ENCODE measurements around the gene HPD. TPM values are rescaled to one million over a fixed set of nuclear protein-coding genes. Genes with fewer than 3 reads are reported as not detected.

Gene HPD
- total and polyA plus RNA-seq, 10 donors: 0.57 to 2.8 (median 1.0) TPM; not detected in 1

GRCh38 chr12:121817648-121818043, 41.0 kb downstream of the HPD start:
- H3K27me3 ChIP-seq (replicated peaks in 1 of 7): no peaks in the 10 kb centered on the region
- peaks cover 10 to 39% (median 15%) of the 10 kb centered on the region in 6 donors for H3K4me1 ChIP-seq
- TF ChIP-seq POLR2A (IDR thresholded peaks at IDR 0.05): no peak
- TF ChIP-seq CTCF (IDR thresholded peaks at IDR 0.05 in 8 of 11, conservative IDR thresholded peaks at IDR 0.05 in 3 of 11): no peak
- TF ChIP-seq POLR2AphosphoS5 (IDR thresholded peaks at IDR 0.05): peak in 1 of 3 donors; percentile 48
- no peak for DNase-seq
- 94 to 97% (median 96%) methylated on average over 18 of the region's 18 CpGs for WGBS, 5 donors
- H3K36me3 ChIP-seq: peaks cover 15 to 100% (median 88%) of the 10 kb centered on the region in 6 donors
- H3K4me3 ChIP-seq: no peak overlapping the region
- intact Hi-C loops (cut with DNase I; ENCODE audit: low total_unique reads): no loop called here
- H3K27ac ChIP-seq: no peak overlapping the region
- no peaks in the 10 kb centered on the region for H3K9me3 ChIP-seq

GRCh38 chr12:121816925-121817647, 41.6 kb downstream of the HPD start:
- Histone ChIP-seq H3K27me3 (replicated peaks in 1 of 7) (no peaks in the 10 kb centered on the region), H3K36me3 (peaks cover 15 to 98% (median 82%) of the 10 kb centered on the region in 6 donors), H3K4me3 (no peak overlapping the region), H3K4me1 (peaks cover 16 to 44% (median 20%) of the 10 kb centered on the region in 6 donors), H3K9me3 (no peaks in the 10 kb centered on the region), H3K27ac (no peak overlapping the region)
- intact Hi-C loops (cut with DNase I; ENCODE audit: low total_unique reads): no loop called here
- no peak for DNase-seq
- WGBS, 5 donors: 92 to 96% (median 94%) methylated on average over 43 to 47 of the region's 47 CpGs
- TF ChIP-seq POLR2A (IDR thresholded peaks at IDR 0.05) (no peak), POLR2AphosphoS5 (IDR thresholded peaks at IDR 0.05) (peak in 2 of 3 donors; percentile 13 to 64)

- Histone ChIP-seq H3K27ac (no peak overlapping the region), H3K9me3 (no peaks in the 10 kb centered on the region), H3K36me3 (peaks cover 14 to 95% (median 72%) of the 10 kb centered on the region in 6 donors), H3K4me1 (peaks cover 32 to 62% (median 39%) of the 10 kb centered on the region in 6 donors), H3K4me3 (no peak overlapping the region), H3K27me3 (replicated peaks in 1 of 7) (no peaks in the 10 kb centered on the region)
- intact Hi-C loops (cut with DNase I; ENCODE audit: low total_unique reads): no loop called here
- TF ChIP-seq POLR2AphosphoS5 (IDR thresholded peaks at IDR 0.05) (no peak), POLR2A (IDR thresholded peaks at IDR 0.05) (no peak), CTCF (IDR thresholded peaks at IDR 0.05 in 8 of 11, conservative IDR thresholded peaks at IDR 0.05 in 3 of 11) (no peak)
- WGBS, 5 donors: 86 to 93% (median 90%) methylated on average over 8 of the region's 8 CpGs
- DNase-seq: no peak
Measured at GRCh38 chr12:121815263-121815662, 43.4 kb downstream of the HPD start.

DNA sequence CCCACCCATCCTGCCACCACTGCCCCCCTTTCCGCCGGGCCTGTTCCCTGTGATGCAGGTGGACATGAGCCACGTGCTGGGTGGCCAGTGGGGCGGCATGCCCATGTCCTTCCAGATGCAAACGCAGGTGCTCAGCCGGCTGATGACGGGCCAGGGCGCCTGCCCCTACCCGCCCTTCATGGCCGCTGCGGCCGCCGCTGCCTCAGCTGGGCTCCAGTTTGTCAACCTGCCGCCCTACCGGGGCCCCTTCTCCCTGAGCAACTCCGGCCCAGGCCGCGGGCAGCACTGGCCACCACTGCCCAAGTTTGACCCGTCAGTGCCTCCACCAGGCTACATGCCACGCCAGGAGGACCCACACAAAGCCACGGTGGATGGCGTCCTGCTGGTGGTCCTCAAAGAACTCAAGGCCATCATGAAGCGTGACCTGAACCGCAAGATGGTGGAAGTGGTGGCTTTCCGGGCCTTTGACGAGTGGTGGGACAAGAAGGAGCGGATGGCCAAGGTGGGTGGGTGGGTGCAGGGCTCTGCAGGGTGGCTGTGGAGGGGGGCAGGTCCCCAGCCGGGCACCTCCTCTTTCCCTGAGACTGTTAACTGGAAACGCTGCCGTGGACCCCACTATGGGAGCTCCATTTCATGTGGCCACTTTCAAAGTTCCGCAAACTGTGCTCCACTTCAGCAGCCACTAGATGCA, 44.1 kb downstream of the HPD start:
- Histone ChIP-seq H3K27ac (no peak overlapping the region), H3K36me3 (peaks cover 7 to 95% (median 72%) of the 10 kb centered on the region in 6 donors), H3K27me3 (replicated peaks in 1 of 7) (no peaks in the 10 kb centered on the region), H3K4me1 (peaks cover 32 to 69% (median 42%) of the 10 kb centered on the region in 6 donors), H3K9me3 (no peaks in the 10 kb centered on the region), H3K4me3 (no peak overlapping the region)
- TF ChIP-seq POLR2A (IDR thresholded peaks at IDR 0.05): no peak
- peak in 1 of 3 donors; percentile 29 for TF ChIP-seq POLR2AphosphoS5 (IDR thresholded peaks at IDR 0.05)
- peak; percentile 78 for DNase-seq
- intact Hi-C loops (cut with DNase I; ENCODE audit: low total_unique reads): no loop called here
- 90 to 95% (median 94%) methylated on average over 11 to 31 of the region's 31 CpGs for WGBS, 5 donors

DNA sequence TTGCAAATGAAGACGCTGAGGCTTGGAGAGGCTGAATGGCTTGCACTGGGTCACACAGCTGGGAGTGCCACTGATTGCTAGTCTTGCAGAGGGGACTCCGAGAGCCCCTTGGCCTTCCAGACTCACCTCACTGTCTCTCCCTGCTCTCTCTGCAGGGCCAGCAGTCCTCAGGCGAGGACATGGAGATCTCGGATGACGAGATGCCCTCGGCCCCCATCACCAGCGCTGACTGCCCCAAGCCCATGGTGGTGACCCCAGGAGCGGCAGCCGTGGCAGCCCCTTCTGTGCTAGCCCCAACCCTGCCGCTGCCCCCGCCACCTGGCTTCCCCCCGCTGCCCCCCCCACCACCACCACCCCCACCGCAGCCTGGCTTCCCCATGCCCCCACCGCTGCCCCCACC, 44.7 kb downstream of the HPD start:
- DNase-seq: peak; percentile 72
- Histone ChIP-seq H3K4me1 (peaks cover 32 to 75% (median 42%) of the 10 kb centered on the region in 6 donors), H3K9me3 (no peaks in the 10 kb centered on the region), H3K27me3 (replicated peaks in 1 of 7) (no peaks in the 10 kb centered on the region), H3K36me3 (peaks cover 5 to 95% (median 72%) of the 10 kb centered on the region in 6 donors), H3K4me3 (peak overlapping the region in 1 of 8 donors; percentile 86), H3K27ac (peak overlapping the region in 3 of 8 donors; percentile 78 to 86 (median 84))
- intact Hi-C loops (cut with DNase I; ENCODE audit: low total_unique reads): no loop called here
- TF ChIP-seq CTCF (IDR thresholded peaks at IDR 0.05 in 8 of 11, conservative IDR thresholded peaks at IDR 0.05 in 3 of 11) (no peak), POLR2A (IDR thresholded peaks at IDR 0.05) (no peak), POLR2AphosphoS5 (IDR thresholded peaks at IDR 0.05) (no peak)
- WGBS, 5 donors: 89 to 95% (median 91%) methylated on average over 11 to 14 of the region's 14 CpGs
